Frontal cortex (tissue), 4 donors: ENCODE results near the gene PRKAR2B. TPM values are rescaled to one million over a fixed set of nuclear protein-coding genes. Genes with fewer than 3 reads are reported as not detected.
A peak's percentile ranks its signal among the peaks of the same experiment; 100 is the strongest.

Experiments used
- DNase-seq, 2 donors: peaks; one replicate each; pipeline ENCODE4 v3.0.0; 2012; ENCODE audit warnings: low spot score in 2 of 2
- FAIRE-seq: peaks from 2 replicates; lab custom pipeline; 2012; peaks lifted over from hg19 to GRCh38; lab: Jason Lieb, UNC
- total RNA-seq: library from RNA; depleted of rRNA; stranded (reverse); fragments of >200 nt; gene quantifications from one replicate; pipeline ENCODE4 v1.2.3, GENCODE V29; 2014
- donor health status: control.
- donor health status: control.
- donor health status: control.

Gene PRKAR2B
- total RNA-seq, 1 donor from 2014 or later, result 282 TPM

DNA sequence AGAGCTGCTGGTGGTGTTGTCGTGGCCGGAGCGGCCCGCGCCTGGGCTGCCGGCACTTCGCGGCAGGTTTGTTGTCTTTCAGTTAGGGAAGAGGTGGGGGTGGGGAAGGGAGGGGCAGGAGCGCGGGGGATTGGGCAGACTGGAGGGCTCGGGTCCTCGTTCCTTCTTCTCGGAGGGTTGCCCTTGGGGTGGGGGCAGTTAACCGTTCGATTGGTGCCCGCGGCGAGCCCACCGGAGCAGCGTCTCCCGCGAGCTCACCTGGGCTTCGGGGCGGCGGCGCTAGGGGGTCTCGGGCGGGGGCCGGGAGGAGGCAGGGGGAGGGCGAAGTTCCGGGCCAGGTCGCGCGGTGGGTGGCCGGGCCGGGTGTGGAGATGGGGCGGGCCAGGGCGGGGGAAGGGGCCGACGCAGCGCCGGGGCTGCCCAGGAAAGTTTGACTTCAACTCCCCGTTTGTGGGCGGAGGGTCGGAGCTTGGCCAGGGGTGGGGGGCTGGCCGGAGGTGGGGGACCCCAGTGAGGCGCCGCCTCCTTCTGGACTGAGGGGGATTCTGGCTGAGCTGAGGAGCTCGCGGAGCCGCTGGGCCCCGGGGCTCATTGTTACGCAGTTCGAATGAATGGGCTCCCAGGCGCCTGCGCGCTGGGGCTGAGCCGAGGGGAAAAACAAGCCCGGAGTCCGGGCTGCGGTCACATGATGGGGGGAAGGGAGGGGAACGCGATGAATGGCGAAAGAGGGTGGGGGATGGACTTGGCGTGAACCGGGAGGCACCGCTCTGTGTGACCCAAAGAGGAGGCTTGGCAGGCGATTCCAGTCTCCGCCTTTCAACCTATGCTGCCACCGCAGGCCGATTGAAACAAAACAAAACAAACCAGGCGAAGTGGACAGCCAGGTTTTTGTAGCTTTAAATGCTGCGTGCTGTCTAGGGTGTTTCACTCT, 124.9 kb downstream of the PRKAR2B start:
- FAIRE-seq (no peak), DNase-seq (peak; percentile 72 to 77)

GRCh38 chr7:107170051-107170915, 125.8 kb downstream of the PRKAR2B start:
- FAIRE-seq, result no peak
- no peak for DNase-seq

- no peak for DNase-seq
- FAIRE-seq, result no peak
Measured at GRCh38 chr7:107171496-107171895, 127.0 kb downstream of the PRKAR2B start.

DNA sequence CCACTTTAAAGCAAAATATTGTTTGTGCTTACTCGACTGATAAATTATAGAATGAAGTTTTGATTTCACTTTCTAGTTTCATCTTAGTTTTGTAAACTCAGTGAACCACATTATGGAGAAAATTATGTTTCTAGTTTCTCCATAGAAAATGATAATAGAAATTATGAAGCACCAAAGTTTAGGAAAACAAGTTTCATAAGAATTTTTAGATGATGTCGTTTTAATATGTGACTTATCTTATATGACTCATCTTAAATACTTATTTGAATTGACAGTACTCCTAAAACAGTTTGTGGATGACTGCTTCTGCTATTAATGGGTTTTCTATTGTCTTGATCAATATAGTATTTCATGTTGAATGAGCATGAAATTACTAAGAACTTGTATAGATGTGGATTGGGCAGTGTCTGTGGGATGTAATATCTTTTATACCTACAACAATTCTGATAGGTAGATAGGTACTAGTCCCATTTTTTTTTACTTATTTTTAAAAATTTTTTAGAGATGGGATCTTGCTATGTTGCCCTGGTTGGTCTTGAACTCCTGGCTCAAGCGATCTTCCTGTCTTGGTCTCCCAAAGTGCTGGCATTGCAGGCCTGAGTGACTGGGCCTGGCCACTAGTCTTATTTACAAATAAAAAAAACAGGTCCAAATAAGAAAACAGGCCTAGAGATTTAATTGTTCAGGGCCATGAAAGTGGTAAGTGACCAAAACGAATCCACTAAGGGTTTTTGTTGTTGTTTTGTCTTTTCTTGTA, 127.9 kb downstream of the PRKAR2B start:
- DNase-seq (no peak), FAIRE-seq (no peak)

GRCh38 chr7:107173191-107173590, 128.7 kb downstream of the PRKAR2B start:
- DNase-seq (no peak), FAIRE-seq (no peak)

GRCh38 chr7:107173691-107174406, 129.3 kb downstream of the PRKAR2B start:
- FAIRE-seq, result no peak

DNA sequence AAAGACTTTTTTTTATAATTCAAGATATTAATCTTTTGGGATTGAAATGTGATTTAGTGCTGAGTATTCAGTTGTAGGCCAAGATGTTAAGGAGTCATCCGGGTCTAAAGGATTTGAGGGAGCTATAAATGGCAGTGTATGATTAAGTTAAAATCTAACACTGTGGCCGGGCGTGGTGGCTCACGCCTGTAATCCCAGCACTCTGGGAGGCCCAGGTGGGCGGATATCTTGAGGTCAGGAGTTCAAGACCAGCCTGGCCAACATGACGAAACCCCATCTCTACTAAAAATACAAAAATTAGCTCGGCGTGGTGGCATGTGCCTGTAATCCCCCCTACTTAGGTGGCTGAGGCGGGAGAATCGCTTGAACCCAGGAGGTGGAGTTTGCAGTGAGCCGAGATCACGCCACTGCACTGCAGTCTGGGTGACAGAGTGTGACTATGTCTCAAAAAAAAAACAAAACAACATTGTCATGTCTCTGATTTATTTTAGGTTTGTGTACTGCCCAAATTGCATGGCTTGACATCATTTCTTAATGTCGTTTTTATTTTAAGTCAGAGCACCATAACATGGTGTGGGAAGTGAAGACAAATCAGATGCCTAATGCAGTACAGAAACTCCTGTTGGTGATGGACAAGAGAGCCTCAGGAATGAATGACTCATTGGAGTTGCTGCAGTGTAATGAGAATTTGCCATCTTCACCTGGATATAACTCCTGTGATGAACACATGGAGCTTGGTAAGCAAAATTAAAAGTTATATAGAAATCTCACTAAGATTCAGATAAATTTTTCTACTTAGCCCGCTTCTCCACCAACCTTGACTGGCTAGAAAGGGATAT, 135.0 kb downstream of the PRKAR2B start:
- FAIRE-seq, result no peak
- DNase-seq, result no peak

More at GRCh38 chr7:107173691-107174406, 129.3 kb downstream of the PRKAR2B start:
- no peak for DNase-seq

DNA sequence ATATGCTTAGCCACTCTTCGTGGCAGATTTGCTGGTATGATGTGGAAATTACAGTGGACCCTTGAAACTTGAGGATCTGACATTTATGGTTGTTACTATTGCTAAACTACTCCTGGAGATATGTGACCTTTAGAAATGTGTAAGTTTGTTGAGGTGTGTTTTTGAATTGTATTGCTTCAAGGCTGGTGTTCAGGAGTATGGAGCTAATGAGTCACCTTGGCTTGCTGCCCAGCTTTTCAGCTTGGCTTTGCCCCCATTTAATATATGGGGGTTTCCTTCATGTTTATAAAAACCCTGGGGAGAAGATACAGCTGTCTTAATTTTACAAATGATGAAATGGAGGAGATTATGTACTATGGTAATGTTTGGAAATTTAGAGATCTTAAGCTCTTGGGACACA, 135.9 kb downstream of the PRKAR2B start:
- DNase-seq (no peak), FAIRE-seq (no peak)

DNA sequence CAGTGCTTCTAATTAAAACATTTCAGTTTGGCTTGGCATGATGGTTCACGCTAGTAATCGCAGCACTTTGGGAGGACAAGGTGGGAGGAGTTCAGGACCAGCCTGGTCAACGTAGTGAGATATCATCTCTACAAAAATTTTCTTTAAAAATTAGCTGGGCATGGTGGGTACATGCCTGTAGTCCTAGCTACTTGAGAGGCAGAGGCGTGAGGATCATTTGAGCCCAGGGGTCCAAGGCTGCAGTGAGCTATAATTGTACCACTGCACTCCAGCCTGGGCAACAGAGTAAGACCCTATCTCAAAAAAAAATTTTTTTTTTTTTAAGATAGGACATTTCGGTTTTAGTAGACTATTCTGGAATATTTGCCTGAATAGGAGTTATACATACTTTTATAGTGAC, 136.7 kb downstream of the PRKAR2B start:
- DNase-seq (no peak), FAIRE-seq (no peak)

DNA sequence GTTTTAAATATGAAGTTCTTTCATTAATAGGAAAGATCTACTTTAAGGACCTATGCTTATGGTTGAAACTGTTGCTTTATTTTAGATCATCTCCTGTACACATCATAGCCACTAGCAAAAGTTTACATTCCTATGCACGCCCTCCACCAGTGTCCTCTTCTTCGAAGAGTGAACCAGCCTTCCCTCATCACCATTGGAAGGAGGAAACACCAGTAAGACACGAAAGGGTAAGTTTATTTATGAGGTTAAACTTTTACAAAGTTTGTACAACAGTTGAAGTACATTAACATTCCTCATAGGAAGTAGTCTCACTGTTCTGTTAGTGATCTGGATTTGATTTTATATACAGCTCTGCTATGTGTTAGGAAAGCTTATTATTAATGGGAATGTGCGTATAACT, 141.2 kb downstream of the PRKAR2B start:
- no peak for DNase-seq
- FAIRE-seq, result no peak

DNA sequence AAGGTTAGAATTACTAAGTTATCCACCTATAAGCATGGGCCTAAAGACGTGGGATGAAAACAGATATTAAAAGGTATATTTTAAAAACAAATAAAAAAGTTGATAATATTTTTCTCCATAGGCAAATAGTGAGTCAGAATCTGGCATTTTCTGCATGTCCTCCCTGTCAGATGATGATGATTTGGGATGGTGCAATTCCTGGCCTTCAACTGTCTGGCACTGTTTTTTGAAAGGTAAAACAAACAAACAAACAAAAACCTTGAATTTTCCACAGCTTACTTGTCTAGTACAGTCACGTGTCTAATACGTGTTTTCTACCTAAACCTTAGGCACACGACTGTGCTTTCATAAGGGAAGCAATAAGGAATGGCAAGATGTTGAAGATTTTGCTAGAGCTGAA, 141.7 kb downstream of the PRKAR2B start:
- no peak for FAIRE-seq
- no peak for DNase-seq

DNA sequence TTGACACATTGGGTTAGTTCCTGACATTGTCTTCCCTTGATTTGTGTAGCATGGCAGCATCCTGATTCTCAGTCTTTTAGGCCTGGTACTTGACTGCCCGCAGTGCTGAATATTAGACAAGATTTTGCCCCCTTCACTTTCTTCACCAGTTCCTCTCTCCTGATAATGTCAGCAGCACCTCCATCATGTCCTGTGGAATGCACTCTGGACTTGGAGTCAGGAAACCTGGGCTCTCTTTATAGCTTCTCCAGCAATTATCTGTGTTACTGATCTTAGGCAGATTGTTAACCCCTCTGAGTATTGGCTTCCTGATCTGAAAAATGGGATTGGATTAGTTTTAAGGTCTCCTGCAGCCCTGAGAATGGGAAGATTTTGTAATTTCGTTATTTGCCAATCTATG, 143.3 kb downstream of the PRKAR2B start:
- DNase-seq (no peak), FAIRE-seq (no peak)

- no peak for DNase-seq
- FAIRE-seq, result no peak
Measured at GRCh38 chr7:107190090-107190489, 145.6 kb downstream of the PRKAR2B start.

GRCh38 chr7:107194052-107194451, 149.5 kb downstream of the PRKAR2B start:
- FAIRE-seq, result no peak
- DNase-seq, result no peak

- no peak for DNase-seq
- FAIRE-seq, result no peak
Measured at GRCh38 chr7:107196834-107197610, 152.5 kb downstream of the PRKAR2B start.

DNA sequence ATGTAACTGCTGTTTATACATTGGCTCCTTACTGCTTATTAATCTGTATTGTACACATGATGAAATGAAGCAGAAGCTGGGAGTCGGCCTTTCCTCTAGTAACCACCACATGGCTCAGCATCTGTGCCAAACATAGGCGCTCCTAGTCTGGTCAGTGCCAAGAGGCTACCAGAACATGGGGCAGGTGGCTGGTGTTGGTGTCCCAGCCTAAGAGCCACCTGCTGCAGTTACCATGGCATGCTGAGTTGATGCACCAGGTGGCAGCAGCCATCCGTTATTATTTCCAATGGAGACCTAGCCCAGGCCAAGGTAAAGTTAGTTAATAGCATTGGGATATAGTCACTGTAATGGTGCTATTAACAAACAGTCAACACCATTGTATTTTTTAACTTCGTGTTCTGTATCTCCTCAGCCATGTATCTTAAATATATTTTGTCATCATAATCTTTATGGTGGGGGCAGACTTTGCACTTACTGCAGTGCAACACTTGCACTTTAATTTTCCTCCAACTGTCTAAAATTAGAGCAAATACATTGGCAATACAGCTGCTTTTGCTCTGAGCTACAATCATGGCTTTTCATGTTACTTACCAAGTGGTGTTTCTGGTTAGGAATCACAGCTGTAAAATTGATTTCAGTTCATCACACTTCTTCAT, 157.4 kb downstream of the PRKAR2B start:
- FAIRE-seq, result no peak
- no peak for DNase-seq

GRCh38 chr7:107203607-107204006, 159.1 kb downstream of the PRKAR2B start:
- no peak for DNase-seq
- FAIRE-seq, result no peak
